ENCODE measurements around the gene INPP4B. TPM values are rescaled to one million over a fixed set of nuclear protein-coding genes. Genes with fewer than 3 reads are reported as not detected.

The INPP4B gene
- total RNA-seq, 1 experiment from 2014 or later: 0.07 TPM

GRCh38 chr4:142121448-142122350 lies 724.4 kb downstream of the INPP4B start:
- no peaks in the 10 kb centered on the region for H3K27me3 ChIP-seq (ENCODE audit: insufficient read depth, low read length)
- H3K4me1 Mint-ChIP-seq: peaks cover 0 to 3% of the 10 kb centered on the region in 2 experiments; a peak in 1 of 4 replicates
- no CpG with 5 or more reads among the region's 9 CpGs for WGBS (ENCODE audit: extremely low coverage, insufficient read length, low lambda C conversion rate)
- no peaks in the 10 kb centered on the region for H3K79me1 ChIP-seq (ENCODE audit: insufficient read depth, low read depth, low read length, poor library complexity, severe bottlenecking)
- no peak overlapping the region for H2BK5ac ChIP-seq (ENCODE audit: insufficient read length, low read length)
- H3K79me2 ChIP-seq (ENCODE audit: insufficient read depth, low read length): no peaks in the 10 kb centered on the region
- H3K27me3 Mint-ChIP-seq (ENCODE audit: low read depth): no peaks in the 10 kb centered on the region
- H2BK20ac ChIP-seq (ENCODE audit: low read depth, low read length, poor library complexity, severe bottlenecking): no peak overlapping the region
- no peak overlapping the region for H4K91ac ChIP-seq (ENCODE audit: insufficient read length, low read depth, low read length)
- no peak overlapping the region for H3K27ac ChIP-seq (ENCODE audit: insufficient read length, low read depth, low read length)
- H3K4me2 ChIP-seq (ENCODE audit: insufficient read depth, insufficient read length, low read length): no peak overlapping the region
- H3K27ac Mint-ChIP-seq: no peak overlapping the region
- H3K9me3 ChIP-seq (ENCODE audit: control insufficient read depth, low read depth, low read length): no peaks in the 10 kb centered on the region
- H2AFZ ChIP-seq (ENCODE audit: low read length): no peak overlapping the region
- DNase-seq: no peak
- no peak overlapping the region for H4K5ac ChIP-seq (ENCODE audit: insufficient read length, low read depth, low read length)
- H3T11ph ChIP-seq (ENCODE audit: low read length): no peak overlapping the region
- no peak overlapping the region for H3K9ac ChIP-seq (ENCODE audit: extremely low read depth, insufficient read length, low read length)
- H3K9me3 Mint-ChIP-seq: peaks cover 4 to 7% of the 10 kb centered on the region in 2 experiments; a peak in 4 of 5 replicates
- no peak overlapping the region for H3K4ac ChIP-seq (ENCODE audit: low read depth, low read length)
- H3K23ac ChIP-seq (ENCODE audit: insufficient read length, low read depth, low read length): no peak overlapping the region
- H2AK5ac ChIP-seq (ENCODE audit: insufficient read length, low read length): no peak overlapping the region
- TF ChIP-seq CTCF (conservative IDR thresholded peaks at IDR 0.05): no peak
- H2BK15ac ChIP-seq (ENCODE audit: low read depth, low read length): no peak overlapping the region
- H4K20me1 ChIP-seq (ENCODE audit: control insufficient read depth, insufficient read depth, insufficient read length): no peaks in the 10 kb centered on the region
- H3K18ac ChIP-seq (ENCODE audit: insufficient read length, low read depth, low read length): no peak overlapping the region
- no peak overlapping the region for H3K14ac ChIP-seq (ENCODE audit: insufficient read depth, low read length)
- H3K4me3 Mint-ChIP-seq: no peak overlapping the region
- H3K23me2 ChIP-seq (ENCODE audit: insufficient read length, low read depth, low read length, poor library complexity, severe bottlenecking): no peaks in the 10 kb centered on the region
- no peak overlapping the region for H4K8ac ChIP-seq (replicated peaks; ENCODE audit: insufficient read length, low read depth, low read length)
- no peaks in the 10 kb centered on the region; the same call in 1 of the 2 replicates for H3K4me1 ChIP-seq (ENCODE audit: insufficient read depth, low read length)
- no peaks in the 10 kb centered on the region for H3K36me3 Mint-ChIP-seq (ENCODE audit: insufficient read depth in 1 of 3, low read depth in 3 of 3)
- H2BK120ac ChIP-seq (ENCODE audit: low read depth, low read length, poor library complexity, severe bottlenecking): no peak overlapping the region
- no peak overlapping the region for H3K56ac ChIP-seq (ENCODE audit: insufficient read length, low read depth, low read length)
- no peak overlapping the region for H2BK12ac ChIP-seq (ENCODE audit: insufficient read length, low read depth, low read length)

All from H9 (cell line).